Stimulated activated CD8-positive, alpha-beta memory T cell treated with anti-CD3 and anti-CD28 coated beads, Interleukin-15, amount 100 ng/mL, for 1 hour (primary cell): ENCODE measurements around the gene ATPAF2.

Source experiments
- DNase-seq: peaks from one replicate; pipeline ENCODE4 v3.0.0-alpha.2; 2020; ENCODE audit warnings: low read depth

The ATPAF2 gene

DNA sequence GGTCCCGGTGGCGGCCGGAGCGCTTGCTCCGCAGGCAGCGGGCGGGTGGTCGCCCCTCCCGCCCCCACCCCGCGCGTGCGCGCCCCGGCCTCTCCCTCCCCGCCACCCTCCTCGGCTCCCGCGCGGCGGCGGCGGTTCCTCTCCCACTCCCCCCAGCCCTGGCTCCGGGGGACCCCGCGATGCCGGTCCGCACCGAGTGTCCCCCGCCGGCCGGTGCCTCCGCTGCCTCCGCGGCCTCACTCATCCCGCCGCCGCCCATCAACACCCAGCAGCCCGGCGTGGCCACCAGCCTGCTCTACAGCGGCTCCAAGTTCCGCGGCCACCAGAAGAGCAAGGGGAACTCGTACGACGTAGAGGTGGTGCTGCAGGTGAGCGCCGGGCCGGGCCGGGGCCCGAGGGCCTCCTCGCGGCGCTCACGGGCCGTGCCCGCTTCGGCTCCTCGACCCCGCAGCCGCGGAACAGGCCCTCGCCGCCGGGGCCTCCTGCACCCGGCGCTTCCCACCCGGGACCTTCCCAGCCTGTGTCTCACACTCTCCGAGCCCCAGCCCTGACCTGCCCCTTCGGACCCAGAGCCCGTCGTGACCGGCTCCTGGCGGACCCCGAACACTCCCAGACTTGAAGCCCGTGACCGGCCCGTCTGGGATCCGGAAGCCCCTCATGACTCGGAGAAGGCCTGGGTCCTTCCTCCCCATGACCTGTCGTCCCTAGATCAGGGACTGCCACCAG lies 730 bp upstream of the ATPAF2 start:
- no peak for DNase-seq

DNA sequence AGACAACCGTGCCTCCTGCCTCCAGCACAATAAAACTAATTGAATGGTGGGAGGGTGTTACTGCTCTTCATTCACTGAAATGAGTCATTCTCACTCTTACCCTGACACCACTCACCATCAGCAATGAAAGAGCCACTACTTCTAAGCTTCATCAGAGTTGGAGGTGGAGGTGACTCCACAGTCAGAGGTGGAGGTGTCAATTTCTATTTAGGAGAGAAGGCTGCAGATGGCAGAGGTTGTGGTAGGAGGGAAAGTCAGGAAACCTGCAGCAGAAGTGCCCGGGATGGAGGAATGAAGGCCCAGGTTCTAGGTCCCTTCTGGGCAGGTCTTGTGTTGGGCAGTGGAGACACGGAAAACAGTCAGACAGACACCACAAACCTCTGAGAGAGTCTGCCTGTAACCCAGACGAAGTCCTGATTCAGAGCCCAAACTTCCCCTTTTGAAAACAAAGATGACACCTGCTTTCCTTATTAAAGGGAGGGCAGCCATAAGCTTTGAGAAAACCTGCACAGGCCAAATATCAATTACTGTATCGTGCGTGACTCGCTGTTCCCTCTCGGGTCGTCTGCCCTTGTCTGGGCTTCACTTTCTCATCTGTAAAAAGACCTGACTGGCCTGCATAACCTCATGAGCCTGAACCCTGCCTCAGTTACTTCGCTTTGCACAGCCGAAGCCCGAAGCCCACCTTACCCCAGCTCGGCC lies 668 bp downstream of the ATPAF2 start:
- no peak for DNase-seq

DNA sequence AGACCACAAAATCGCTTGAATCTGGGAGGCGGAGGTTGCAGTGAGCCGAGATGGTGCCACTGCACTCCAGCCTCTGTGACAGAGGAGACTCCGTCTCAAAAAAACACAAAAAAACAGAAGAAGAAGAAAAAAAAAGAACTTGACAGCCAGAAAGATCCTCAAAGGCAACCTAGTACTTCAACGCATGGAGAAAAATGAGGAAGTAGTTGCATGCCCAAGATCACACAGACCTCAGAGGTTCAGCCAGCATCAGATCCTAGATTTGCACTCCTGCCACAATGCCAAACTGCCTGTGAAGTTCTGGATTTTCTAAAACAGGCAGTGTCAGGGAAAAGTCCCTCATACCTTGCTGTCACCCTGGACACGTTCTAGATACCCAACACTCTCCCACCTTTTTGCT lies 1.5 kb downstream of the ATPAF2 start:
- no peak for DNase-seq

GRCh38 chr17:18035704-18036103 lies 3.3 kb downstream of the ATPAF2 start:
- no peak for DNase-seq

- DNase-seq, result no peak
Observed at GRCh38 chr17:18033442-18034099, 5.4 kb downstream of the ATPAF2 start.

DNA sequence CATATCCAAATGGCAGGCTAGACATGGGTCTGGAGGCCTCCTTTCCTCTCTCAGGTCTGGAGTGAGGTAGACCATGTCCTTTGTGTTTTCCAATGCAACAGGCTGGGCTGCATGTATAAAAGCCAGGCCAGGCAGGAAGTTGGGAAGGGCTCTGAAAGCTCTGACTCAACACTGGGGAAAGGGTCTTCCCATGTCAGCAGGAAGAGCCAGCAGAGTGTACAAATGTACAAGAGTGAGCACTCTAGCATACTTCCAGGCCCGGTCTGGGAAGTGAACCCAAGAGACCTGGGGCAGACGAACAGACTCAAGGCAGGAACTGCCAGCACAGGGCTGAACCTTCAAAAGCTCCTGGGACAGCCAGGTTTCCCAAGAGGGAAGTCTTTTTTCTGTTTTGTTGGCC lies 7.0 kb downstream of the ATPAF2 start:
- DNase-seq, result no peak

GRCh38 chr17:18028952-18029540 lies 9.9 kb downstream of the ATPAF2 start:
- DNase-seq, result no peak

DNA sequence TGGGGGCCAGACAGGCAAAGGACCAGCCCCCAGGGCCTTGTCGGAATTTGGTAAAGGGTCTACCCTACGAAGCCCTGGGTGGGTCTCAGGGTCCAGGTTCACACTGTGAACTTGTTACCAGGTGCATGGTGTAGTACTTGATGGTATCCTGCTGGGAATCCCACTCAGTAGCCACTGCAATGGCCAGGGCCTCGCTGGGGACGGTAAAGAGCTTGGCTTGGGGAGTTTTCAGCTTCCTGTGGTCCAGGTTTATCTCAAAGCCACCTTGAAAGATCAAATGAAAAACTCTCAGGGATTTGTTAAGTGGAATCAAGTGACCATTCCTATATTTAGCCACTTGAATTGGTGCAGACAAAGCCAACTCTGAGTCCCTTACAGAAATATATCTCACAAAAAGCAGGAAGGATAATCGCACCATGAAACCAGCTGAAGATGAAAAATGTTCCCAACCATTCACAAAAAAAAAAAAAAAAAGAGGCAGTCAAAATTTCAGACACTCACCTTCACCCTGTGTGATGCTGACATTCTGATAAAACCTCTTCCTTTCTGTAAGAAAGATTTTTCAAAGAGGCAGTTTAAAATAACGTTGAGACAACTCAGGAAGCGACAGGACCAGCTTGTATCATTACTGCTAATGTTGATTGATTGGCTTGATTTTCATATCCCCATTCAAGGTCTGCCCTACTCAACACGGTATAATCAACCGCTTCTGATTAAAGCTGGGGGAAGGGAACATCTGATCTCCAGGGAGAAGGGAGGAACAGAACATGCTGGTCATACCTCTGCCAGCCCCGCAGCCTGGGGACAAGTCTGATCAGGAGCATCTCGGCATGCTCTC lies 10.6 kb downstream of the ATPAF2 start:
- no peak for DNase-seq

GRCh38 chr17:18027280-18027679 lies 11.7 kb downstream of the ATPAF2 start:
- DNase-seq, result no peak

DNA sequence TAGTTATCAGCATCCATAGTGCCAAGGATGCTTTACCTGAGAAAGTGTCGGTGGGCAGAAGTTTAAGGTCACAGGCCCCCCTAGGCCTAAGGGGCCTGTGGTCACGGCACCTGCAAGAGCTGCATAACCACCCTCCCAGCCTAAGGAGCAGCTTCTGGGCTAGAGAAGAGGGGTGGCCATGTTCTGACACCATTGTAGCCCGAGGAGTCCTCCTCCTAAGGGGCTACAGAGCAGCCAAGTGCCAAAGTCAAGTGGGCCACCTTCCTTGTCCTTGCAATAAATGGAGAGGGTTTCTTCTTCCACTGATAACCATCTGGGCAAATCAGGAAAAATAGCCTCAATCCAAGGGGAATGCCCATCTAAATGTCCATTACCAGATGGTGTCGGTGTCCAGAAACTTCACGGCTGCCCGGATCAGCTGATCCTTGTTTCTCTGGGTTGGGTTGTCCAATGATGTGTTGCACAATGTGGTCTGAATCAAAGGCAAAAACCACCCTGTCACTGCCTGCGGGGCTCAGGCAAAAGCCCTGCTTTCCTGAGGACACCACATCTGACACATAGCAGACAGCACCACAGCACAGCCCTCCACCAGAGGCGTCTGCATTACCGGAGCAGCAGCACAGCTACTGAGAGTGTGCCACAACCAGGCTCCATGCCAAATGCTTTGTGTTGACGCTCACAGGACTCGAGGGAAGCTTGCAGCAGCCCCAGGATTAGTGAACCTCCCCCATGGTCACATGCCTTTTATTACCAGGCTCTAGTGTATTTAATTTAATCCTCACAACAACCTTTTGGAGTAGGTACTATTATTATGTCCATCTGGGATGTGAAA lies 12.8 kb downstream of the ATPAF2 start:
- DNase-seq, result no peak

DNA sequence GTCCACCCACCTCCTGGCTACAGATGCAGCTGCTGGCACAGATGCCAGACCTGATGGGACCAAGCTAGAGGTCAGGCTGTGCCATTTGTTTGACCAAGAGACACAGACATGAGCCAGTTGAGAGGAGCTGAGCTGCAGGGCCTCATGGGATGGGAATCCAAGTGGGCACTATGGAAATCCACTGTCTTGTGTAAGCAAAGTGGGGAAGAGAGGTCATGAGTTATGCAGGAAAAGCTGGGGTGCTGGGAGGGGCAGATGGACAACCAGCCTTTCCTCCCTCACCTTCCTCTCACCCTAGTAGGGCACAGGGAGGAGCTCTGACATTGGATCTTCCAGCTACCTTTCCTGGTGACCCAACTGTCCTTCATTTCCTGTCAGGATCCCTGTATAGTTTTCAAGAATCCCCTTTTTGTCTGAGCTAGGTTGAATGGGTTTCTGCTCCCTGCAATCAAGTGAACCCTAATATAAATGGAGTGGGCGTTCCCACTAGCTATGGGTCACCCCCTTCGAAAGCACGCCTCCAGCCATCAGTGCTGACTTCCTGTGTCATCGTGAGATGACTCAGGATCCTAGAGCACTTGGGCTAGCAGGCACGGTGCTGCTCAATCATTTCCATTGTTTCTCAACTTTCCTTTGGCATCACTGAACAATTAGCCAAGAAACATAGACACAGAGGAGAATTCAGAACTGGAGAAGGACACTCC lies 13.6 kb downstream of the ATPAF2 start:
- no peak for DNase-seq

DNA sequence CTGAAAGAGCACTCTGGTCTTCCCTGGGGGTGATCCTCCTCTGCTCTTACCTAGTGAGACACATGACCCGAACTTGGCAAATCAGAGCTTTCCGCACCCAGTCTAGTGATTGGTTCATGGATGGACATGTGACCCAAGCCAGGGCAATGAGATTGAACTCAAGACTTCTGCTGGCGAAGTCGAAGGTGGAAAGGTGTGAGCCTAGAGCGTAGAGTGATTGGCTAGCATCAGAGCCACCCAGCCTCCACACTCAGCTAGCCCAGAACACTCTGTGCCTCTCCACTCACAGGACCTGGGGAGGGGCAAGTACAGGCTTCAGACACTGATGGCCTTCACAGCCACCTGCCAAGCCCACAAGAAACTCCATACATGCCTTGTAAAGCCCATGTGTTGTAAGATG lies 17.6 kb downstream of the ATPAF2 start:
- DNase-seq, result no peak

GRCh38 chr17:18020971-18021370 lies 18.0 kb downstream of the ATPAF2 start:
- DNase-seq, result no peak

DNA sequence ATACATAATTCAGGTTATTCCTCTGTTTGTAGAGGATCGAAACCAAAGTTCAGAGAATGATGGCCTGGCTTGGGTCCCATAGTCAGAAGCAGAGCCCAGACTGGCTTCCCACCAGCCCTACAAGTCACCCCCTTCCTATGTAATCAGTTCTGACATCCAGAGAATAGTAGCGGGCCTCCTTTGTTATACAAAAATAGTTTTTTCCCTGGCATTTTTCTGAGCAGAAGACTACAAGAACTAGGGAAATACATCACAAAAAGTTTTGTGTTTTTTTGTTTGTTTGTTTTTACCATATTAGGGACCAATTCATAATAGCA lies 19.2 kb downstream of the ATPAF2 start:
- DNase-seq, result no peak

DNA sequence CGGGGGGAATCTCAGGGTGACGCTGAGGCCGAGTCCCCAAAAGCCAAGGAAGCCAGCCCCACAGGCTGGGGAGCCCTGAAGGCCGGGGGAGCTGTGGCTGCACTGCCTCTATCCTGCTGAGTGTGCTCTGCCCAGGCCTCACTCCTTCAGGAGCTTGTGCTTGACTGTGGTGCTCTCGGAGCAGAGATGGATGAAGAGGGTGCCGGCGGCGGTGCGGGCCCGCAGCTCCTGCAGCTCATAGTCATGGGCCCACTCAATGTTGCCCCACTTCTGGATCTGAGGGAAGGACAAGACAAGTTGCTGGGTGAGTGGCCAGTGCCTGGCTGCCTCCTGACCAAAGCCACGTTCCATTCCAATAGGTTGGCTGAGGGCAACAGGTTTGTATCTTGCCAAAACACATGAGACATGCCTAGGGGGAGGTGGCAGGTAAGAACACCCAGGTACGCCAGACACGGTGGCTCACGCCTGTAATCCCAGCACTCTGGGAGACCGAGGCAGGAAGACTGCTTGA lies 20.5 kb downstream of the ATPAF2 start:
- no peak for DNase-seq

GRCh38 chr17:18017958-18018357 lies 21.0 kb downstream of the ATPAF2 start:
- no peak for DNase-seq

GRCh38 chr17:18016426-18016825 lies 22.5 kb downstream of the ATPAF2 start:
- no peak for DNase-seq

DNA sequence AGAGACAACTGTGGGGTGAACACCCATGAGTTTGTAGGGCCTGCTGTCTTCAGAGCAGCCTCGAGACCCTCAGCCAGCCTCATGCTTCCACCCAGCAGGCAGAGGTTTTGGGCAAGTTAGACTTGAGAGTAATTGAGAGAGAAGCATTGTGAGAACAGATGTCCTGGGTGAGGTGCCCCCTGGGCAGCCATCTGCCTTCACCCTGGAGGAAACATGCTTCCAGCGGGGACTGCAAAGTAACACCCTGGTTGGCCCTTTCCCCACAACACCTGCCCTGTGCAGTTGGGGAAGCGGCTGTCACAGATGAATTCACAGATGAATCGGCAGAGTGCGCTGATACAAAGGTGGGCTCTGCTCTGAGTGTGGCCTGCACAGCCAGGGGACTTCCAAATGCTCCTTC lies 23.4 kb downstream of the ATPAF2 start:
- no peak for DNase-seq

- DNase-seq, result no peak
Observed at GRCh38 chr17:18014006-18014405, 25.0 kb downstream of the ATPAF2 start.

- no peak for DNase-seq
Observed at GRCh38 chr17:18011286-18011685, 27.7 kb downstream of the ATPAF2 start.
